Heart left ventricle (tissue), 16 donors: Measurements from ENCODE around the gene GPANK1. TPM values are rescaled to one million over a fixed set of nuclear protein-coding genes. Genes with fewer than 3 reads are reported as not detected.
A peak's percentile ranks its signal among the peaks of the same experiment; 100 is the strongest.

Experiments used
- ATAC-seq, 4 donors: fragments of 200-7000 bp; cut with Tn5 transposase; one replicate each; pipeline ENCODE4 v1.9.1; 2020 to 2022; ENCODE audit warnings: moderate library complexity in 4 of 4, mild to moderate bottlenecking in 3 of 4, moderate number of reproducible peaks in 1 of 4
- DNase-seq, 5 donors: peaks; one replicate each; pipeline ENCODE4 v3.0.0-alpha.2; 2020
- H3K27ac ChIP-seq, 12 donors: fragments of 200-600 bp; sonication (generic) in 4 of 12; one replicate each; pipeline versions ENCODE4 v1.5.0 to v1.8.0; 2016 to 2022; ENCODE audit warnings: mild to moderate bottlenecking in 2 of 12
- H3K27me3 ChIP-seq, 9 donors: fragments of 200-600 bp; sonication (generic) in 2 of 9; one replicate each; pipeline versions ENCODE4 v1.5.1 to v1.8.0; 2016 to 2022; ENCODE audit warnings: mild to moderate bottlenecking in 3 of 9
- H3K36me3 ChIP-seq, 9 donors: fragments of 200-600 bp; sonication (generic) in 2 of 9; one replicate each; pipeline versions ENCODE4 v1.5.0 to v1.8.0; 2018 to 2022; ENCODE audit warnings: mild to moderate bottlenecking in 2 of 9
- H3K4me1 ChIP-seq, 12 donors: fragments of 200-600 bp; sonication (generic) in 4 of 12; one replicate each; pipeline versions ENCODE4 v1.5.0 to v1.8.0; 2016 to 2022; ENCODE audit warnings: mild to moderate bottlenecking in 3 of 12
- H3K4me3 ChIP-seq, 12 donors: fragments of 200-600 bp; sonication (generic) in 4 of 12; one replicate each; pipeline versions ENCODE4 v1.5.0 to v1.8.0; 2017 to 2022; ENCODE audit warnings: mild to moderate bottlenecking in 9 of 12, moderate library complexity in 4 of 12
- H3K9me3 ChIP-seq, 12 donors: fragments of 200-600 bp; sonication (generic) in 4 of 12; one replicate each; pipeline versions ENCODE4 v1.5.0 to v1.8.0; 2016 to 2022; ENCODE audit warnings: mild to moderate bottlenecking in 1 of 12
- POLR2A ChIP-seq, 2 donors: fragments of 450-650 bp; IDR thresholded peaks; one replicate each; pipeline ENCODE4 v1.6.1; 2017; ENCODE audit warnings: antibody characterized with exemption in 2 of 2, mild to moderate bottlenecking in 2 of 2, moderate library complexity in 2 of 2
- WGBS, 4 donors: extraction: QIAGEN DNeasy Blood & Tissue Kit in 2 of 4; methylation state at CpG; one replicate each; pipeline versions ENCODE4 v1.1.5 to v1.1.7; 2013 to 2018; 5-methylcytosine and 5-hydroxymethylcytosine counted together
- intact Hi-C, 10 donors: fragments of 100-400 bp; cut with DNase I; formaldehyde crosslinking; loops; one replicate each; pipeline versions ENCODE4 v1.11.1 to v1.14.2; 2022
- polyA plus RNA-seq, 2 donors: library from polyadenylated mRNA; stranded (reverse); fragments of 200-250 nt; gene quantifications; one replicate each; pipeline ENCODE4 v1.2.3, GENCODE V29; 2013
- total RNA-seq, 9 donors: library from RNA; depleted of rRNA in 2 of 9; stranded (reverse); fragments of >200 nt in 2 of 9; fragmentation: NEBNext Ultra II Directional in 3 of 9; extraction: Animal tissue kit (Norgen Biotek cat#: 25700) in 3 of 9; gene quantifications; one replicate each; pipeline versions ENCODE4 v1.1.0 to v1.2.4, GENCODE V29; 2016 to 2023
- TF ChIP-seq, protein P1 (sequence below), 12 donors: fragments of 200-600 bp; sonication (generic) in 4 of 12; IDR thresholded peaks; one replicate each; pipeline versions ENCODE4 v1.5.0 to v1.8.0; 2018 to 2022; ENCODE audit warnings: antibody characterized with exemption in 12 of 12, mild to moderate bottlenecking in 5 of 12
- donor health status: ischemic (EF 13 %, LVEDD 7.1; RV severe dilation, severe dysfunction).
- donor health status: healthy with polysubstance abuse.
- donor health status: DM: no; HTN: yes; CAD: no.
- donor health status: DM: no; HTN: no; CAD: no.
- donor health status: ischemic (EF 25% LVEDD 6.9; RV normal size, moderate dysfunction).
- donor health status: ischemic (EF 25% LVEDD 5.7; RV mildly dilated, moderate dysfunction).
- donor health status: healthy.
- donor health status: DM: yes; HTN: yes; CAD: no.
- donor health status: ischemic (EF 35%, LVEDD 5.7; RV mildly dilated, moderate dysfunction).
- donor health status: nonischemic (EF 11% LVEDD 7.7; RV severe dilation, severe dysfunction).
- donor health status: DM: yes; HTN: yes; CAD: no.
- donor health status: PGD.
- donor health status: ischemic (EF 29% LVEDD 5.4; RV normal size, mild dysfunction).
- donor health status: nonischemic (EF 23%, LVEDD 6.1; RV moderate dilation, normal function).

Gene GPANK1
- total and polyA plus RNA-seq, 11 donors: 15.9 to 29.8 (median 19.5) TPM

GRCh38 chr6:31687321-31687720, 22.5 kb upstream of the GPANK1 start:
- intact Hi-C loops: loop anchor here in 4 of 10 donors (10.0 kb wide), 3 partner anchors 77 to 267 kb away; partner anchors contain the start of genes NELFE (in 3 of the 4), SKIC2 (in 3 of the 4), NEU1 (in 1 of the 4) and SAPCD1 (in 1 of the 4)
- no peaks in the 10 kb centered on the region for H3K9me3 ChIP-seq
- TF ChIP-seq, protein P1, sequence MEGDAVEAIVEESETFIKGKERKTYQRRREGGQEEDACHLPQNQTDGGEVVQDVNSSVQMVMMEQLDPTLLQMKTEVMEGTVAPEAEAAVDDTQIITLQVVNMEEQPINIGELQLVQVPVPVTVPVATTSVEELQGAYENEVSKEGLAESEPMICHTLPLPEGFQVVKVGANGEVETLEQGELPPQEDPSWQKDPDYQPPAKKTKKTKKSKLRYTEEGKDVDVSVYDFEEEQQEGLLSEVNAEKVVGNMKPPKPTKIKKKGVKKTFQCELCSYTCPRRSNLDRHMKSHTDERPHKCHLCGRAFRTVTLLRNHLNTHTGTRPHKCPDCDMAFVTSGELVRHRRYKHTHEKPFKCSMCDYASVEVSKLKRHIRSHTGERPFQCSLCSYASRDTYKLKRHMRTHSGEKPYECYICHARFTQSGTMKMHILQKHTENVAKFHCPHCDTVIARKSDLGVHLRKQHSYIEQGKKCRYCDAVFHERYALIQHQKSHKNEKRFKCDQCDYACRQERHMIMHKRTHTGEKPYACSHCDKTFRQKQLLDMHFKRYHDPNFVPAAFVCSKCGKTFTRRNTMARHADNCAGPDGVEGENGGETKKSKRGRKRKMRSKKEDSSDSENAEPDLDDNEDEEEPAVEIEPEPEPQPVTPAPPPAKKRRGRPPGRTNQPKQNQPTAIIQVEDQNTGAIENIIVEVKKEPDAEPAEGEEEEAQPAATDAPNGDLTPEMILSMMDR (IDR thresholded peaks at IDR 0.05): no peak
- TF ChIP-seq POLR2A (IDR thresholded peaks at IDR 0.05): no peak
- WGBS, 4 donors: 86 to 87% (median 87%) methylated on average over 8 of the region's 8 CpGs
- peaks cover 0 to 7% (median 0%) of the 10 kb centered on the region in 12 donors for H3K4me1 ChIP-seq
- peaks cover 0 to 82% (median 73%) of the 10 kb centered on the region in 9 donors for H3K36me3 ChIP-seq
- H3K4me3 ChIP-seq: no peak overlapping the region
- DNase-seq (peak in 1 of 5 donors; percentile 35), ATAC-seq (no peak)
- H3K27me3 ChIP-seq: no peaks in the 10 kb centered on the region
- no peak overlapping the region for H3K27ac ChIP-seq

GRCh38 chr6:31686483-31686882, 21.7 kb upstream of the GPANK1 start:
- TF ChIP-seq, protein P1 (IDR thresholded peaks at IDR 0.05): no peak
- TF ChIP-seq POLR2A (IDR thresholded peaks at IDR 0.05): no peak
- DNase-seq: peak in 1 of 5 donors; percentile 15
- H3K27me3 ChIP-seq: no peaks in the 10 kb centered on the region
- H3K4me1 ChIP-seq: peaks cover 0 to 11% (median 3%) of the 10 kb centered on the region in 12 donors
- no peak overlapping the region for H3K27ac ChIP-seq
- no peak for ATAC-seq
- H3K4me3 ChIP-seq: no peak overlapping the region
- WGBS, 4 donors: 77 to 84% (median 78%) methylated on average over 5 of the region's 5 CpGs
- intact Hi-C loops: loop anchor here in 4 of 10 donors (10.0 kb wide), 3 partner anchors 78 to 268 kb away; partner anchors contain the start of genes NELFE (in 3 of the 4), SKIC2 (in 3 of the 4), NEU1 (in 1 of the 4) and SAPCD1 (in 1 of the 4)
- no peaks in the 10 kb centered on the region for H3K9me3 ChIP-seq
- H3K36me3 ChIP-seq: peaks cover 0 to 74% (median 64%) of the 10 kb centered on the region in 9 donors

DNA sequence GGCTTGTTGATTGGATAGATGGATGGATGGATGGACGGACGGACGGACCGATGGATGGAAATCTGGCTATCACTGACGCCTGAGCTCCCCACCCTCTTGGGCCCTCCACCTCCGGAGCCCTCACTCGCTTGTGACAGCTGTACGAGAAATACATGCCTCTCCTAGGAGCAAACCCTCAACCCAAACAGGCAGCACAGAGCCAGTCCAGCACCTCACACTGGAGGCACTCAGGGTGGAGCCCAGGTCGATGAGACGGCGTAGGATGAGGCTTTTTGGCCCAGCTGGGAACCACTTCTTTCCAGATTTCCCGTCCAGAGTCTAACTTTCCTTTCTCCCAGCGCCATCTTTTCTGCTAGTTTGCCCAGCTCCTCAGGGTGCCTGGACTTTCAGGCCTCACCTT, 18.8 kb upstream of the GPANK1 start:
- H3K4me3 ChIP-seq: peak overlapping the region in 1 of 12 donors; percentile 45
- no peaks in the 10 kb centered on the region for H3K9me3 ChIP-seq
- no peak overlapping the region for H3K27ac ChIP-seq
- ATAC-seq (no peak), DNase-seq (no peak)
- TF ChIP-seq, protein P1 (IDR thresholded peaks at IDR 0.05): no peak
- TF ChIP-seq POLR2A (IDR thresholded peaks at IDR 0.05): no peak
- WGBS, 4 donors: 80 to 85% (median 80%) methylated on average over 13 of the region's 13 CpGs
- H3K36me3 ChIP-seq: peaks cover 0 to 45% (median 35%) of the 10 kb centered on the region in 9 donors
- no peaks in the 10 kb centered on the region for H3K27me3 ChIP-seq
- H3K4me1 ChIP-seq: peaks cover 0 to 26% (median 14%) of the 10 kb centered on the region in 12 donors
- intact Hi-C loops: loop anchor here (5.0 to 10.0 kb wide), 9 partner anchors 44 to 271 kb away; partner anchors contain the start of genes DDAH2 (in 3 of the 10), NELFE (in 3 of the 10), SKIC2 (in 3 of the 10) and SAPCD1 (in 2 of the 10)

GRCh38 chr6:31681135-31681671, 16.4 kb upstream of the GPANK1 start:
- peak; percentile 49 to 81 (median 66) for ATAC-seq
- peak; percentile 44 to 79 (median 54) for DNase-seq
- Histone ChIP-seq H3K27ac (peak overlapping the region in 11 of 12 donors; percentile 9 to 83 (median 63)), H3K36me3 (peaks cover 0 to 21% (median 12%) of the 10 kb centered on the region in 9 donors), H3K9me3 (no peaks in the 10 kb centered on the region), H3K27me3 (no peaks in the 10 kb centered on the region), H3K4me1 (peaks cover 0 to 26% (median 14%) of the 10 kb centered on the region in 12 donors), H3K4me3 (peak overlapping the region; percentile 28 to 74 (median 58))
- intact Hi-C loops: loop anchor here (1.0 to 10.0 kb wide), 14 partner anchors 46 to 274 kb away; partner anchors contain the start of genes DDAH2 (in 3 of the 10), NELFE (in 3 of the 10), SKIC2 (in 3 of the 10) and SAPCD1 (in 2 of the 10)
- WGBS, 4 donors: 1 to 3% (median 2%) methylated on average over 29 to 40 of the region's 40 CpGs
- TF ChIP-seq POLR2A (IDR thresholded peaks at IDR 0.05): no peak
- TF ChIP-seq, protein P1 (IDR thresholded peaks at IDR 0.05): peak in 3 of 12 donors; percentile 7 to 37 (median 13)
